T-helper 1 cell treated with Interleukin-12 subunit alpha and Interleukin-12 subunit beta and Interleukin-4 antibody, amounts not matched to agents 30 ng/mL and 1 ng/mL, for 36 hours (primary cell): ENCODE measurements around the gene AFF3. TPM values are rescaled to one million over a fixed set of nuclear protein-coding genes. Genes with fewer than 3 reads are reported as not detected.
"Not testable (repeated sequence)": the region's sequence is repeated elsewhere in the genome, so short reads cannot be mapped to it uniquely, and the experiment has no call there.

ENCODE experiments used
- intact Hi-C: fragments of 100-400 bp; cut with micrococcal nuclease; formaldehyde crosslinking; loops from one replicate; pipeline ENCODE4 v1.15.1; 2024
- total RNA-seq: library from RNA; stranded (reverse); gene quantifications from 2 replicates; pipeline ENCODE4 v1.2.3, GENCODE V29; 2022

The AFF3 gene
- total RNA-seq, 1 donor from 2014 or later, result 1.2 TPM

DNA sequence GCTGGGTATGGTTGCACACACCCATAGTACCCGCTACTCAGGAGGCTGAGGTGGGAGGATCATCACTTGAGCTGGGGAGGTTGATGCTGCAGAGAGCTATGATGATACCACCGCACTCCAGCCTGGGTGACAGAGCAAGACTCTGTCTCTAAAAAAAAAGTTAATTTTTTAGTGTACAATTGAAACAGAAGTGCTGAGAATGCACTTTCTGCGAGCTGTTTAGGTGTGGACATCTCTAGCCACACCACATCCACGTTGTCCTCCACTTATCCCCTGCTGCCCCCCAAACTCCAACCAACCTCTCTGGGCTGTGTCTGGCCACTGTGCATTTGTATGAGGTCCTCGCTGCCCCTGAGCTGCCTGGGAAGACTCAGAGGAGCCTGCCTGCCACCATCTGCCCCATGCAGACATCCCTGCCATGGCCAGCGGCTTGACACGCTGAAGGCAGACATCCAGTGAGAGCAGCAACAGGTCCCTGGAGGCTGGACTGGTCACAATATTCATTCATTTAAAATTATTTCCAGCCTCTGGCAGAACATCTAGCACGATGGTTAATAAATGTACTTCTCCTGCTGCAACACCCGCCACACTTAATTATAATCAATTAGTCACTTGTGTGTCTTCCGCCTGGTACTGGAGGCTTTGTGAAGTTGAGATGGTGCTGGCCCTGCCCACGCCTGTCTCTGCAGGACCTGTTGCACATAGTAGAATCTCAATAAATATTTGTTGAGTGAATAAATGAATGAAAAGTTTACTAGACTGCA lies 3.7 kb upstream of the AFF3 start:
- intact Hi-C loops, result no loop called here

DNA sequence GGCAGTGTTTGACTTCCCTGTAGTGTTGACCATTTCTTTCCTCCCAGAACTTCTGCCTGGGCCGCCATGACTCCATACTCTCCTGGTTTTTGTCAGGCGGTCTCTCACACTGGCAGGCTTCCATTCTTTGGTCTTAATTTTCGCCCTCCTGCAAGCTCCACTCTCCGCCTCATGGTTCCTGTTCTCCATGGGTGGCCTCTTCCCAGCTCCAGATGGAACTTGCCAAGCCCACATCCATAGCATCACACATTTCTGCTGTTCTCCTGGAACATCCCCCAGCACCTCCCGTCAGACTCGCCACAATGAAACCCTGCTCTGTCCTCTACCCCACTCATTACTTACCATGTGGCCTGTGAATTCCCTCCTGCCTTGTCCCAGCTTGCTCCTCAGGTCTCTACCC lies 896 bp upstream of the AFF3 start:
- intact Hi-C loops, result loop anchor here (5.0 kb wide), 1 partner anchor 81 kb away; no protein-coding TSS in a partner anchor

DNA sequence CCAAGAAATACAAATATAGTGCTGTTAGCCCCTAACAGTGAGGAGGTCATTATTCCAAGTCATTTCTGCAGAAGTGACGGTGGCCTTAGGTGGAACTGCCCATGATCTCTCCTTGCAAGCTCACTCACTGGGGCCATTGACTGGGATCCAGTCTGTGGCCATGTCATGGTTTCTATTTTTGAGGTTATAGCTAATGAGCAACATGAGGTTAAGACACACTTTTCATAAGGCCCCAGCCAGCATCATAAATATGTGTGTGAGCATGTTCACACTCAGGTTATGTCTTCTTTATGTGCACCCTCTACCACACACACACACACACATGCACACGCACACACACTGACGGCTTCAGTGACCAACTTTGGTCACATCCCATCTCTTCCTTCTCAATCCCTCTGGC lies 484 bp downstream of the AFF3 start:
- intact Hi-C loops, result loop anchor here (5.0 kb wide), 1 partner anchor 80 kb away; no protein-coding TSS in a partner anchor

DNA sequence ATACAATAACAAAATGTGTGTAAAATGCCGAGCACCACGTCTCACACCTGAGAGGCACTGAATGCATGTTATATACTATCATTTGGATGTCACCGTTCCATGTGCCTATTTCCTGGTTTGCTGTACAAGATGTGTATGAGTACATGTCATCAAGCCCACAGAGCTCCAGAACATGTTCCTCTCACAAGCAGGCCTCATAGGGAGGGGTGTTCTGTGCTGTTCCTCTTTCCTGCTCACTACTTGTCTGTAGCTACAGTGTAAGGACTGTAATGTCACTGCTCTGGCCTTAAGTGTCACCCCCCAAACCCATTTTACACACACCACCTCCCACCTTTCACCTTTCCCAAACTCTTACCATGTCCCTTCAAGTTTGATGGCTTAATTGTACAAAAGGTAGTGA lies 1.8 kb downstream of the AFF3 start:
- intact Hi-C loops, result loop anchor here (5.0 kb wide), 1 partner anchor 78 kb away; no protein-coding TSS in a partner anchor

DNA sequence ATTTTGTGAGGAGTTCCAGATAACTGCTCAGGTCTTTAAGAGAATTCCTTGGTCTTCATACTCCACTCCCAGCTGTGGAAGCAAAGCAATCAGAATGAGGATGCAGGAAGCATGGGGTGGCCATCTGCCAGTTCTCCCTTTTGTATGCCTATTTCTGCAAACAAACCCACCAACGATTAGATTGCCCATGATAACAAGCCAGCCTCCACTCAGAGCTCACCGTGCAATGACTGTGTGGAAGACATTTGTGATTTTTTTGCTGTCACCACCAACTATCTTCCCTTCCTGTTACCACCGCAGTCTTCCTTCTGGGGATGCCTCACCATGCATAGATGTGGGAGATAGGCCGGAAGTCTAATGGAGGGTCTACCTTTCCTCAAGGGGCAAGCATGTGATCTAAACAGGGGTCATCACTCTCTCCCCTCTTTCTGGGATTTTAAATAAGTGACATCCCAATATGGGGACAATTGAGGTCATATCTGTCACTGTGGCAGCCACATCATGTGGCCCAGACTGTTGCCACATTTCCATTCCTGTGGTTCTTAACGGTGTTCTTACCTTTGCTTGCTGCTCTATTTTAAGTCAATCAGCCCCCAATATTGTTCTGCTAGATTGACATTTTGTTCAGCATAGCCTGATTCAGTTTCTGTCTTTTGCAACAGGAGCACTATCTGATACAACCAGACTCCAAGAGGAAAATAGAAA lies 4.4 kb downstream of the AFF3 start:
- intact Hi-C loops, result no loop called here

DNA sequence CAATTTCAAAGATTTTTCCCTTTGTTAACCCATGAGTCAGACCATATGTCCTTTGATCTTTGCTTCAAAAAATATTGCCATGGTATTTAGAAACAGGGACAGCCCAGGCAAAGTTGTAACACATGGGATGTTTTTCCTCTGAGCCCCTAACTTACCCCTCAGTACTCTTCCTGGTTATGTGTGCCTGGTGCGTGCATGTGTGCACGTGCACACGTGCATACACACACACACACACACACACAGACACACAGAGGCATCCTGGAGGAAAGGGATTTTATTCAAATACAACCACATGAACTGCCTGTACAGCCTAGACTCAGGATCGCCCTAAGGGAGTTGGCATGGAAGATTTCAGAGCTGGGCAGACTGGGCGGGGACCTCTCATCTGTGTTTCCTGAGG lies 5.1 kb downstream of the AFF3 start:
- intact Hi-C loops, result no loop called here

DNA sequence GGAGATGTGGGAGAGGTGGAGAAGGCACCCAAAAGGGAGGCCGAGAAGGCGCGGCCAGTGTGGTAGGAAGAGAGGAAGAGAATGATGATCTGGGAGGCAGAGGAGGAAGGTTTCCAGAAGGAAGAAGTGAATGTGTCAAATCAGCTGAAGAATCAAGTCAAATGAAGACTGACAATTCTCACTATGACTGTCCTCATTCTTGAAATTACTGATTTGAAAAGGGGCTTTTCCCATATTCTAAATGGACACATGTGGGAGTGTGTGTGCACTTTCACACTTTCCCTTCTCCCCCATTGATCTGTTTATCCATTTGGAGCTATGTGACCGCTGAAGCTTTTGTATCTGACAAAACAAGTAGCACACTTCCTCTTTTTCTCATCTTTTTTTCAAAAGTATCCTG lies 6.1 kb downstream of the AFF3 start:
- intact Hi-C loops, result no loop called here

DNA sequence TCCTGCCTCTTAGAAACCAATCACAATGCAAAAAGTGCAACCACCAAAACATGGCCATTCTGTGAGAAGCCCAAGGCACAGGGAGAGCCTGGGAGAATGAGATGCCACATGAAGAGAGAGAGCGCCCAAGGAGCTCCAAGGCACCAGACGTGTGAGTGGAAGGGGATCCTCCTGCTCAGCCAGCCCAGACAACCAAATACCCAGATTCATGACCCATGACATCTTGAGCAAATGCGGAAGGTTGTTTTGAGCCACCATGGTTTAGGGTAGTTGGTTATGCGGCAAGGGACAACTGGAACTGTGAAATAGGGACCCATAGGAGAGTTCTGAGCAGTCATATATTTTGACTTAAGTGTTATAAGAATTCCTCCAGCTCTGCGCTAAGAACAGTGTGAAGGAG lies 7.0 kb downstream of the AFF3 start:
- intact Hi-C loops, result no loop called here

DNA sequence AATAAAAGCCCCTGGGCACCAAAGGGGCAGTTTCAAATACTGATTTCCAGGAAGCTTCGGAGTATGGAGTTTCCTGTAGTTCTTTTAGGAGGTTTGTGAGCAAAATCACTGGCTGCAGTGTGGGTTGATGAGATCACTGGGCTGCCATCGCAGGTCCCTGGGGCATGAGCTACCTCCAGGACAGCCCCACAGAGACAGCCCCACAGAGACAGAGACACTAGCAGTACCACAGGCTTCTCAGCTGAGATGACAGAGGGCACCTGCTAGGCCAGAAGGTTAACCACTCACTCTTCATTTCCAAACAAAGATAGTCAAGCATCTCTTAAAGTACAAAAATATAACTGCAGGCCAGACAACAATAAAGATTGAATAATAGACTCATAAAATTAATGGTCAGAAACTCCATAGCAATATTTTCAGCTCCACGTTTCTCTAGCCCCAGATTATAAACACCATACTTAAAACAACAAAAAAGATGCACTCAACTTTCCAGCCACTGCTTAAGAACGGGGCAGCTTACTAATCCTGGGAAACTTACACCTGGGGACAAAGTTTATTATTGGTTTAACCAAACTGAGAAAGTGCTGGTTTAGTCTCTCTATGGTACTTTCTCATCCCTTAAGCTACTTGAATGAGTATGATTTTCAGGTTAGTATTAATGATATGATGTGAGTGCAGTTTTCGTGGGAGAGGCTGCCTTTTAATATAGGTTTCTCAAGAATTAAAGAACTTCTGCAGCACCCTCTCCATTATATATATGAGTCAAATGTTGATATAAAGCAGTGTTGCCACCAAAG lies 11.6 kb downstream of the AFF3 start:
- intact Hi-C loops, result no loop called here

DNA sequence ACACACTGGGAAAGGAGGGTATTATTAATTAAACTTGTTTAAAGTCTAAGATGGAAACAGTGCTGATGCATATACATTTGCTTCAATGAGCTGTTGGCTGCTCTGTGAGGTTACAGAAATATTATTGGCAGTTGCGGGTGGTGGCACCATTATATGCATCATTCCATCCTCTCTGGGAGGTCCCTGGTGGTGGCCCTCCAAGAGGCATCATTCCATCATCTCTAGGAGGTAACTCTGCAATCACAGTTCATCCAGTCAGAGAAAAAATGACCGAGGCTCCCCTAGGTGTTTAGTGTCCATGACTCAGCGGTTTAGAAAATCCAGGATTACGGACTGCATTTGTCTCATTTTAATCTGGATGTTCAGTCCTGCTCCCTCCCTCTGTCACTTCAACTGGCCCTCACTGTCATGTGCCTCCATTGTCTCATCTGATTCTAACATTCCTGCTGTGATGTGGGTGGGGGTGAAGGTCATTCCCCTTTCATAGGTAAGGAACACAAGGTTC lies 15.4 kb downstream of the AFF3 start:
- intact Hi-C loops, result no loop called here

DNA sequence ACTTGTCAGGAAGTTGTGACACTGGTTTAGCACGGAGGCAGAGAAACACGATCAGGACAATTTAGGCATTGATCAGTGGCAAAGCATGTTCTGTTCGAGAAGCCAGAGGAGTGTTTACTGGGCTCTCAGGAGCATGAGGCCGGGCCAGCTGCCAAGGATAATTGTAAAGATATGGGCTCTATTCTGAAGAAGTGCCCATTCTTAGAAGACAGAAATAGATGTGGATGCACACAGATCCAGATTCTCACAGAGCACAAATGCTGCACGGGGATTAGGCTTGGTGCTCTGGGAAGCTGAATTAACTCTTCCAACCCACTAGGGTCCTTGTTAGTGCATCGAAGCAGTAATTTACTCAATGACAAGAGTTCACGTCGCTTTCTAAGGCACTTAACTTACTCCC lies 16.2 kb downstream of the AFF3 start:
- intact Hi-C loops, result no loop called here

DNA sequence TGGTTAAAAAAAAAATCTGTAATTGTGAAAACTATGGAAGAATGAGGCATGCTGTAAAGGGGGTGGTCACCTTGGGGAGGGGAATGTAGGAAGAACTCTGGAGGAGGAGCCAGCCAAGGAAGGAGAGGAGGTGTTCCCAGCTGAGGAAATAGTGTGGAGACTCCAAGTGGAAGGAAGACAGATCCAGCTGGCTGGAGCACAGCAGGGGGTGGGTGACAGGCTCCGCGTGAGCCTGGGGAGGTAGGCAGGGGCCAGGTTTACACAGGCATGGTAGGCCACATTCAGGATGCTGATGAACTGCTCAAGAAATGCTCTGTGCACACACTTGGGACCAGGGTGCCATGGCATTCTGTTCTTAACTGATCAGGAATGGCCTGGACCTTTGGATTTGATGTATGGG lies 16.8 kb downstream of the AFF3 start:
- intact Hi-C loops, result no loop called here

DNA sequence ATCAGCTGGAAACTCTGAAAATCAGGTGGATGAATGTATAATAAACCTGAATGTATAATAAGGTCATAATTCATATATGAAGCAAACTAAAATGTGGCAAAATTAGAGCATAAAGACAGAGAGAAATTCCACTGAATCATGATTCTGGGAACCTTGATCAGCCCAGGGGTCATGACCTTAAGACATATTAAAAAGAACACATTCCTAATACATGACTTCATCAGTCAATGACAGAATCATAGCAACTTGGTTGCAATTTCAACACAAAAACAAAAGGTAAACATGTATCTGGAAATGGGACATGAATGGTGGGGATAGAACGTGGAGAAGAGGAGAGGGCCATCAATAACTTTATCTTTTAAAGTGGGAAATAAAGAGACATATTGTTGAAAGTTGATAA lies 17.6 kb downstream of the AFF3 start:
- intact Hi-C loops, result no loop called here

DNA sequence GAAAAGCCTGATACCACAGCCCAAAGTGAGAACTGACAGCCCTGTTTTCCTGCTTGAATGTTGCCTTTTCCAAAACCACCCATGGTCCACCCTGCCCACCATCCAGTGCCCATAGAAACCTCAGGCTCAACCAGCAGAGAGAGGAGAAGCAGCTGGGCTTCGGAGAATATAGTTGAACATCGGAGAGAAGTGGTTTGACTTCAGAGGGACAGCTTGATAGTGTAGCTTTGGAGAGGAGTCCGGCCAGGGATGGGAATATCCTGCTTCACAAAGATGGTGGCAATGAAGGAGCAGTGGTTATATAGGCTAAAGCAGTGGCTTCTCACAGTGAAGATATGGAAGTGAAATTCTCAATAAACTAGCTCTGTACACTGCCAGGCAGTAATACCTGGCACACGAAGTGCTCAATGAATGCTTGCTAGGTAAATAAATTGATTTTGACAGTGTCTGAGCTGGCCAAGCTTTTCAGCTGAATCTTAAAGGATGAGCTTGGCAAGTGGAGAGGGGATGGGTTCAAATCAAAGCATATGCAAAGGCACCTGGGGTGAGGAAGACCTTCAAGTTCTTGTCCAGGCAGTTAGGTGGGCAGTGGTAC lies 21.2 kb downstream of the AFF3 start:
- intact Hi-C loops, result no loop called here

DNA sequence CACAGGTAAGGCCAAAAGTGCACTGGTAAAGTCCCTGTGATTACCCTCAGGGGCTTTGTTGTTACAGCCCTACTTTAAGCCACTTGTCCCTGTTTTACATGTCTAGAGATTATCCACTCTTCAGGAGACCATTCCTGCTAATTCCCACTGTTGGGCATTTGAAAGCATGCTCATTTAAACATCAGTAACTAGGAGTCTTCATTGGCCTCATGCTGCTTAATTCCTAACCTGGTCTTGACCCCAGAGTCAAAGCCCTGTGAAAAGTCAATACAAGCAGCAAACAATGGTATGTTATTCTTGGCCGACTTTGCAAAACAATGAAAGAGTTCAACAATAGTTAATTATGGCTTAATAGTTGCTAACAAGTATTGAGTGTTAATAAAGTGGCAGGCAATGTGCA lies 23.2 kb downstream of the AFF3 start:
- intact Hi-C loops, result no loop called here

DNA sequence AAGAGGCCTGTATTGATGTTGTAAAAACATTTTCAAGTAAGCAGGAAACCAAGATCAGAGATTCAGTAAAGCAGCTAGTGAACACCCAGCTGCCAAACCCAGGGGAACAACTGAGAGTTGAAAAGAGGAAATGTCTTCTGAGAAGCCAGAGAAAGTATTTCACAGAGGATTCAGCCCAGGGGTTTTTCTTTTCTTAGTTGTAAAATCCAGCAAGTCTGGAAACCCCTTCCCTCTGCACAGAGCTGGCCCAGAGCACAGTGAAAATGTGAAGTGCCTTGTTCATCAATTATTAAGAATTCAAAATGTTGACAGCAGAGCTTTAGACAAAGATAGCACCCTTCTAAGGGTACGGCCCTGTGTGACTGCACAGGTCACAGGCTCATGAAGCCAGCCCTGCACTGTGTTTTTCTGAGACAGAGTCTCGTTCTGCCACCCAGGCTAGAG lies 28.4 kb downstream of the AFF3 start:
- intact Hi-C loops, result no loop called here

DNA sequence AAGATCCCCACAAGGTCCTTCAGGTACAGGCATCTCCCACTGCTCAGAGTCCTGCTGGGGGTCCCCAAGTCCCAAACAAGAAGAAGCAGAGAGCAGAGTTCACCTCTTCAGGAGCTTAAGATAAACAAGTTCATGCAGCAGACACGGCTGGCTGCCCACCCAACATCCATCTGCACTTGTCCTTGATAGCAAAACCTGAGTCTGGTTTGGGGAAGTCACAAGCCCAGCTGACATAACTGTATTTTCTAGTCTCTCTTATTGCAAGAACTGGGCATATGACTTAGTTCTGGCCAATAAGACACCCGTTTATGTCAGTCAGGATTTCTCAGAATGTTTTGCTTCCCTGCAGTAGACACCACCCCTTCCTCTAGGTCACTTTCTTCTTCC lies 31.8 kb downstream of the AFF3 start:
- intact Hi-C loops, result no loop called here

DNA sequence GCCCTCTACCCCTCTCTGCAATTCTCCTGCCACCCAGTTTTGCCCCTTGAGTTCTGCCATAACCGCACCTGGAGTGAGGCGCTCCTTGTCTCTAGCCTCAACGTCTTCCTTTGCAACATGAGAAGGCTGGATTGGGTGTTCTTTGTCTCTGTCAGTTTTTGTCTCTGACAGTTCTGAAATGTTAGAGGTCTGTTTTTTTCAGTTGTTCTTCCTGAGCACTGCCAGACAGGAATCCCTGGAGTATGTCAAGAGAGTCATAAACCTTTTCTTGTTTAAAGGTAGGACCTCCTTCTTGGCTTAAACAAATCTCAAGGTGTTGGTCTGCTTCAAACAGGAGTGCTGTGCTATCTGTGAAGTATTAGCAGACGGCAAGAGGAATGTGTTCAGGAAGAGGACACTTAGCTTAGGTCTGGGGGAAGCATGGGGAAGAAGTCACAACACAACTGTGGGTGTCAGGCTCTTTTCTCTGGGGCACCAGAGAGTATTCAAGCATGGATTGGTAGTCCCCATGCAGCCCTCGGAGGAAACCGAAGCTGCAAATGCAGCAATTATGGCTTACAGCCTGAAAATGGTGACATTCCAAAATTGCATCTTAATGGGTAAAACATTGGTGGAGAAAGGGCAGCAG lies 32.3 kb downstream of the AFF3 start:
- intact Hi-C loops, result no loop called here

DNA sequence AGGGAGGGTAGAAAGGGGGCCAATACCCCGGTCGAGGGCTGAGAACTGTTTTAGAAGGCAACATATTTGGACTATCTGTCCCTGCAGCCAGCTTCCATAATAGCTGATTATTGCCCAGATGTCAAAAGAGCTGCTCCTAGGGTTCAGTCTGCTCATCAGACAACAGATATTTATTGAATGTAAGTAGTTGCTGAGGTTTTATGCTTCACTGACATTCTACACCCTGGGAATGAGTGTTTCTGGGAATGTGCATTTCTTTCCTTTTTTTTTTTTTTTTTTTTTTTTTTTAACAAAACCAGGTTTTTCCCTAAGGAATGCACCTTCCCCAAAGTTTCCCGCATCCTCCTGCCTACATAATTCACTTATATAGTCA lies 33.8 kb downstream of the AFF3 start:
- intact Hi-C loops, result not testable (repeated sequence)

DNA sequence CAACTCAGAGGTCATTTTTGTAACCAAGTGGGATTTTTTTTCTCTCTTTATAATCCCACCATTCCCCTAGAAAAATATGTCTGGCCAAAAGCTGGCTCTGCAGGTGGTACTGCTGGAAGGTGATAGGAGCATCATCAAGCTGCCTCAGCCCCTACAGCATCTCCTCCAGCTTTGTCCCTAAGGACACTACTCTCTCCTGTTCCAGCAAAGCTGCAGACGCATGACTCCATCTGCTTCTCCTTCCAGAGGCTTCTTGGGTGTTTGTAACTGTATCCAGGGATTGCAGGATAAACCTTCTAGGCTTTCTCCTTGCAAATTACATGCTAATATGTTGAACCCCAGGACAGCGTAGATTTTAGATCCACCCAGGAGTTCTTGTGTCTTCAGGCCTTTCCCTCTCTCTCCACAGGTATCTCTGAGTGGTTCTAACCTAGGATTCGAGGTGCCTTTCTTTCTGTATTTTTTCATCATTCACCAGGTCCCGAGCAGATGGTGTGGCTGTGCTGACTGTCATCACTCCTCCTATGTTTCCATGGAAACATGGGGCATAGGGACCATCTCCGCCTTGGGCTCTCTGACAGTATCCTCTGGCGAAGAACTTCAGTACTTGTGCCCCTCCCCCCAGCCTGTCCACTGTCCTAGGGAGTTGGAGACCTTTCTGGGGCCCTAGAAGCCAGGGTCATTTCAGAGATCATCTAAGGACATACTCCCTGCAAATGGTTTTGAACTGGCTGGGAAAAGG lies 34.3 kb downstream of the AFF3 start:
- intact Hi-C loops, result no loop called here
